MCF 10A (cell line): ENCODE results near the gene MET. TPM values are rescaled to one million over a fixed set of nuclear protein-coding genes. Genes with fewer than 3 reads are reported as not detected.

Experiments
- BruUV-seq: library from RNA; stranded (reverse); fragments of 400-500 nt; replicated peaks from 2 replicates; lab custom pipeline; 2021; lab: Mats Ljungman, UMichigan
- CTCF ChIA-PET: fragments of 300-600 bp; sonication (Branson Sonifier 250); formaldehyde crosslinking; extraction: SDS; loops from one replicate; lab custom pipeline; 2021; ENCODE audit warnings: antibody characterized with exemption, inconsistent platforms; lab: Yijun Ruan, JAX
- POLR2A ChIA-PET: fragments of 300-600, 350-650 bp; sonication (Branson Sonifier 250); formaldehyde crosslinking; extraction: SDS; loops from one replicate; lab custom pipeline; 2020; ENCODE audit warnings: antibody characterized with exemption, inconsistent platforms; lab: Yijun Ruan, JAX
- DNase-seq: peaks from one replicate; pipeline ENCODE4 v3.0.0-alpha.2; 2018; ENCODE audit not compliant: unreplicated experiment
- H3K27ac Mint-ChIP-seq: one replicate; pipeline ENCODE4 v1.8.0; 2022; ENCODE audit warnings: mild to moderate bottlenecking, low read depth, mixed read lengths; ENCODE audit not compliant: unreplicated experiment
- H3K27me3 Mint-ChIP-seq: one replicate; pipeline ENCODE4 v1.8.0; 2022; ENCODE audit warnings: mixed read lengths; ENCODE audit not compliant: insufficient read depth, unreplicated experiment
- H3K36me3 Mint-ChIP-seq: one replicate; pipeline ENCODE4 v1.8.0; 2022; ENCODE audit warnings: mild to moderate bottlenecking, moderate library complexity, mixed read lengths; ENCODE audit not compliant: insufficient read depth, unreplicated experiment
- H3K4me1 Mint-ChIP-seq: one replicate; pipeline ENCODE4 v1.8.0; 2022; ENCODE audit warnings: mixed read lengths; ENCODE audit not compliant: insufficient read depth, unreplicated experiment
- H3K4me3 Mint-ChIP-seq: one replicate; pipeline ENCODE4 v1.8.0; 2022; ENCODE audit warnings: mild to moderate bottlenecking, moderate library complexity, mixed read lengths; ENCODE audit not compliant: unreplicated experiment
- H3K9me3 Mint-ChIP-seq: one replicate; pipeline ENCODE4 v1.8.0; 2022; ENCODE audit warnings: mixed read lengths; ENCODE audit not compliant: unreplicated experiment
- intact Hi-C: fragments of 100-400 bp; cut with micrococcal nuclease; formaldehyde crosslinking; loops from 2 replicates; pipeline ENCODE4 v1.14.1; 2022
- total RNA-seq: library from RNA; stranded (reverse); gene quantifications from 2 replicates; pipeline ENCODE4 v1.2.3, GENCODE V29; 2022
- TF ChIP-seq, protein P1 (sequence below): fragments of 200-600 bp; IDR thresholded peaks from one replicate; pipeline ENCODE4 v1.8.0; 2022; ENCODE audit warnings: antibody characterized with exemption, mild to moderate bottlenecking; ENCODE audit not compliant: unreplicated experiment

Gene MET
- total RNA-seq, 1 experiment from 2014 or later: 129 TPM

GRCh38 chr7:116780521-116780920 lies 108.5 kb downstream of the MET start:
- no peak for DNase-seq
- no TSS peak for BruUV-seq
- ChIA-PET CTCF (interaction anchor here (0.6 to 2.1 kb wide), 7 partner anchors 21 to 189 kb away, joined by 3 to 20 read pairs (median 4); partner anchors contain the start of gene MET), POLR2A (interaction anchor here (0.7 to 5.8 kb wide), 5 partner anchors 15 to 106 kb away, joined by 3 to 63 read pairs (median 3); partner anchors contain the start of gene MET)
- Mint-ChIP-seq H3K4me1 (peaks cover 16% of the 10 kb centered on the region), H3K4me3 (no peak overlapping the region), H3K27ac (no peak overlapping the region), H3K36me3 (peaks cover 43% of the 10 kb centered on the region), H3K9me3 (no peaks in the 10 kb centered on the region), H3K27me3 (no peaks in the 10 kb centered on the region)
- TF ChIP-seq, protein P1, sequence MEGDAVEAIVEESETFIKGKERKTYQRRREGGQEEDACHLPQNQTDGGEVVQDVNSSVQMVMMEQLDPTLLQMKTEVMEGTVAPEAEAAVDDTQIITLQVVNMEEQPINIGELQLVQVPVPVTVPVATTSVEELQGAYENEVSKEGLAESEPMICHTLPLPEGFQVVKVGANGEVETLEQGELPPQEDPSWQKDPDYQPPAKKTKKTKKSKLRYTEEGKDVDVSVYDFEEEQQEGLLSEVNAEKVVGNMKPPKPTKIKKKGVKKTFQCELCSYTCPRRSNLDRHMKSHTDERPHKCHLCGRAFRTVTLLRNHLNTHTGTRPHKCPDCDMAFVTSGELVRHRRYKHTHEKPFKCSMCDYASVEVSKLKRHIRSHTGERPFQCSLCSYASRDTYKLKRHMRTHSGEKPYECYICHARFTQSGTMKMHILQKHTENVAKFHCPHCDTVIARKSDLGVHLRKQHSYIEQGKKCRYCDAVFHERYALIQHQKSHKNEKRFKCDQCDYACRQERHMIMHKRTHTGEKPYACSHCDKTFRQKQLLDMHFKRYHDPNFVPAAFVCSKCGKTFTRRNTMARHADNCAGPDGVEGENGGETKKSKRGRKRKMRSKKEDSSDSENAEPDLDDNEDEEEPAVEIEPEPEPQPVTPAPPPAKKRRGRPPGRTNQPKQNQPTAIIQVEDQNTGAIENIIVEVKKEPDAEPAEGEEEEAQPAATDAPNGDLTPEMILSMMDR: no peak
- intact Hi-C loops: no loop called here

GRCh38 chr7:116780966-116781365 lies 109.0 kb downstream of the MET start:
- TF ChIP-seq, protein P1: no peak
- H3K4me3 Mint-ChIP-seq: no peak overlapping the region
- no peak for DNase-seq
- ChIA-PET POLR2A (interaction anchor here (1.4 to 5.8 kb wide), 2 partner anchors 89 to 107 kb away, joined by 3 to 63 read pairs; partner anchors contain the start of gene MET), CTCF (interaction anchor here (0.6 to 2.1 kb wide), 7 partner anchors 21 to 462 kb away, joined by 3 to 20 read pairs (median 4); partner anchors contain the start of gene MET)
- H3K4me1 Mint-ChIP-seq: peaks cover 15% of the 10 kb centered on the region
- H3K27ac Mint-ChIP-seq: peak overlapping the region; percentile 56
- no peaks in the 10 kb centered on the region for H3K9me3 Mint-ChIP-seq
- H3K36me3 Mint-ChIP-seq: peaks cover 38% of the 10 kb centered on the region
- H3K27me3 Mint-ChIP-seq: no peaks in the 10 kb centered on the region
- intact Hi-C loops: no loop called here
- no TSS peak for BruUV-seq

GRCh38 chr7:116781584-116781983 lies 109.6 kb downstream of the MET start:
- H3K4me3 Mint-ChIP-seq: no peak overlapping the region
- H3K27ac Mint-ChIP-seq: peak overlapping the region; percentile 56
- H3K4me1 Mint-ChIP-seq: peaks cover 10% of the 10 kb centered on the region
- CTCF ChIA-PET: interaction anchor here (0.6 to 2.1 kb wide), 4 partner anchors 28 to 462 kb away, joined by 3 to 20 read pairs (median 5); no protein-coding TSS in a partner anchor
- intact Hi-C loops: no loop called here
- BruUV-seq: no TSS peak
- H3K36me3 Mint-ChIP-seq: peaks cover 37% of the 10 kb centered on the region
- H3K27me3 Mint-ChIP-seq: no peaks in the 10 kb centered on the region
- TF ChIP-seq, protein P1: no peak
- DNase-seq: no peak
- POLR2A ChIA-PET: interaction anchor here (1.4 kb wide), 1 partner anchor 89 kb away, joined by 3 read pairs; no protein-coding TSS in a partner anchor
- H3K9me3 Mint-ChIP-seq: no peaks in the 10 kb centered on the region

GRCh38 chr7:116782177-116782711 lies 110.2 kb downstream of the MET start:
- Mint-ChIP-seq H3K4me3 (no peak overlapping the region), H3K4me1 (peaks cover 10% of the 10 kb centered on the region), H3K27me3 (no peaks in the 10 kb centered on the region), H3K27ac (no peak overlapping the region), H3K36me3 (peaks cover 37% of the 10 kb centered on the region), H3K9me3 (no peaks in the 10 kb centered on the region)
- TF ChIP-seq, protein P1: no peak
- CTCF ChIA-PET: interaction anchor here (1.9 kb wide), 1 partner anchor 190 kb away, joined by 4 read pairs; no protein-coding TSS in a partner anchor
- POLR2A ChIA-PET: interaction anchor here (0.6 kb wide), 3 partner anchors 9 to 108 kb away, joined by 3 to 5 read pairs (median 4); no protein-coding TSS in a partner anchor
- DNase-seq: no peak
- intact Hi-C loops: no loop called here
- no TSS peak for BruUV-seq
